Tibial nerve (tissue), 4 donors: ENCODE results near the gene EFCAB11.

Experiments used
- EP300 ChIP-seq, 2 donors: sonication (generic); formaldehyde crosslinking; IDR thresholded peaks; one replicate each; pipeline ENCODE4 v1.6.1; 2017; ENCODE audit warnings: antibody characterized with exemption in 2 of 2, mild to moderate bottlenecking in 1 of 2
- POLR2A ChIP-seq, 2 donors: fragments of 450-650 bp; IDR thresholded peaks; one replicate each; pipeline ENCODE4 v1.6.1; 2017; ENCODE audit warnings: antibody characterized with exemption in 2 of 2, mild to moderate bottlenecking in 2 of 2, moderate library complexity in 2 of 2
- TF ChIP-seq, protein P1 (sequence below), 5 experiments: fragments of 200-600 bp in 3 of 5; fragments of 450-650 bp in 2 of 5; sonication (generic) in 3 of 5; IDR thresholded peaks; one replicate each; pipeline ENCODE4 v1.5.1; 2016 to 2019; ENCODE audit warnings: antibody characterized with exemption in 5 of 5, mild to moderate bottlenecking in 3 of 5, moderate library complexity in 2 of 5

DNA sequence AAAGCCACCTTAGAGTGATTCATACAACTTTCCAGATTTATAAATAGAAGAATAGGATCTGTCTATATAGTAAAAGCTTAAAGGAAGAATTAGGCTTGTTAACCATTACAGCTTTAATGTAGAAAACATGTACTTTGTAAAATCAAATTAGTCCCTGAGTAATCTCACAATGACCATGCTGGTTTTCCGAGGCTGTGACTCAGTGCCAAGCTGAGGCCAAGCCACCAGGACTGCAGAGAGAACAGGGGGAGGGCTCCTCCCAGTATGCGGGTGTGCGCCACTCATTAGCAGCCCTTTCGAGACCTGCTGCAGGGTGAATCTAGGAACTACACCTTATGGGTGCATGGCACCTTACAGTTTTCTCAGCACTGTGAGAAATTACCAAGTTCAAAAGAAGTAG lies 167.0 kb downstream of the EFCAB11 start:
- TF ChIP-seq POLR2A (IDR thresholded peaks at IDR 0.05) (no peak), EP300 (IDR thresholded peaks at IDR 0.05) (no peak)
- TF ChIP-seq, protein P1, sequence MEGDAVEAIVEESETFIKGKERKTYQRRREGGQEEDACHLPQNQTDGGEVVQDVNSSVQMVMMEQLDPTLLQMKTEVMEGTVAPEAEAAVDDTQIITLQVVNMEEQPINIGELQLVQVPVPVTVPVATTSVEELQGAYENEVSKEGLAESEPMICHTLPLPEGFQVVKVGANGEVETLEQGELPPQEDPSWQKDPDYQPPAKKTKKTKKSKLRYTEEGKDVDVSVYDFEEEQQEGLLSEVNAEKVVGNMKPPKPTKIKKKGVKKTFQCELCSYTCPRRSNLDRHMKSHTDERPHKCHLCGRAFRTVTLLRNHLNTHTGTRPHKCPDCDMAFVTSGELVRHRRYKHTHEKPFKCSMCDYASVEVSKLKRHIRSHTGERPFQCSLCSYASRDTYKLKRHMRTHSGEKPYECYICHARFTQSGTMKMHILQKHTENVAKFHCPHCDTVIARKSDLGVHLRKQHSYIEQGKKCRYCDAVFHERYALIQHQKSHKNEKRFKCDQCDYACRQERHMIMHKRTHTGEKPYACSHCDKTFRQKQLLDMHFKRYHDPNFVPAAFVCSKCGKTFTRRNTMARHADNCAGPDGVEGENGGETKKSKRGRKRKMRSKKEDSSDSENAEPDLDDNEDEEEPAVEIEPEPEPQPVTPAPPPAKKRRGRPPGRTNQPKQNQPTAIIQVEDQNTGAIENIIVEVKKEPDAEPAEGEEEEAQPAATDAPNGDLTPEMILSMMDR (IDR thresholded peaks at IDR 0.05), result no peak
